ENCODE data around the gene GRIP1. TPM values are rescaled to one million over a fixed set of nuclear protein-coding genes. Genes with fewer than 3 reads are reported as not detected.

GRIP1 gene
- total RNA-seq, 4 donors from 2014 or later = 0.18 to 2.1 (median 0.34) TPM

DNA sequence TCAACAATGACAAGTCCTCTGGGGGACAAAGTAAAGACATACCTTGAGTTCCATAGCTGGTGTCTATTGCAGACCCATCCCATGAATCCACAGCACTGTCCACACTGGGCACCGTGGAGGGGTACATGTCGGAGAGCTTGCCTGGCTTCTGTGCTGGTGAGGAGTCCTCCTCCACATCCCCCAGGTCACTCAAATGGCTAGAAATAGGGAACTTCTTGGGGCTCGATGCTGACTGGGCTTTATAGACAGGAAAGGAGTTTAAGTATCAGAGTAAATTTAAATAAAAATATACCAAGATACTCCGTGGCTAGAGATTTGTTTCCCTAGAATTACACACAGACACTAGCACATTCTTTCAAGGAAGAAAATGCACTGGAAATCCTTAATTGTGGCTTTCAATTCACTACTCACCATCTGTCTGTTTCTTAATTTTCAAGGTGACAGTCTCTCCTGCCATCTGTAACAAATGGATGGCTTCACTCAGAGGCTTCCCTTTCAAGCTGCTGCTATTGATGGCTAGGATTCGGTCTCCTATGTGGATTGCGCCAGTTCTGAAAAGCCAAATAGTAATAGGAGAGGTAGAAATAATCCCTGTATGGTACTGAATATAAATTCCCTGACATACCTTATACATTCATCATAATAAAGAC, 286.5 kb downstream of the GRIP1 start:
- Histone ChIP-seq H3K4me3 (no peak overlapping the region), H3K36me3 (no peaks in the 10 kb centered on the region), H3K27me3 (no peaks in the 10 kb centered on the region), H3K9me3 (no peaks in the 10 kb centered on the region), H3K27ac (no peak overlapping the region), H3K4me1 (no peaks in the 10 kb centered on the region)
- in situ Hi-C loops (cut with MboI; ENCODE audit: low sequenced_read_pairs in 4 of 4) (no loop called here), intact Hi-C loops (cut with DNase I; ENCODE audit: low total_unique reads) (no loop called here)
- TF ChIP-seq, protein P1, sequence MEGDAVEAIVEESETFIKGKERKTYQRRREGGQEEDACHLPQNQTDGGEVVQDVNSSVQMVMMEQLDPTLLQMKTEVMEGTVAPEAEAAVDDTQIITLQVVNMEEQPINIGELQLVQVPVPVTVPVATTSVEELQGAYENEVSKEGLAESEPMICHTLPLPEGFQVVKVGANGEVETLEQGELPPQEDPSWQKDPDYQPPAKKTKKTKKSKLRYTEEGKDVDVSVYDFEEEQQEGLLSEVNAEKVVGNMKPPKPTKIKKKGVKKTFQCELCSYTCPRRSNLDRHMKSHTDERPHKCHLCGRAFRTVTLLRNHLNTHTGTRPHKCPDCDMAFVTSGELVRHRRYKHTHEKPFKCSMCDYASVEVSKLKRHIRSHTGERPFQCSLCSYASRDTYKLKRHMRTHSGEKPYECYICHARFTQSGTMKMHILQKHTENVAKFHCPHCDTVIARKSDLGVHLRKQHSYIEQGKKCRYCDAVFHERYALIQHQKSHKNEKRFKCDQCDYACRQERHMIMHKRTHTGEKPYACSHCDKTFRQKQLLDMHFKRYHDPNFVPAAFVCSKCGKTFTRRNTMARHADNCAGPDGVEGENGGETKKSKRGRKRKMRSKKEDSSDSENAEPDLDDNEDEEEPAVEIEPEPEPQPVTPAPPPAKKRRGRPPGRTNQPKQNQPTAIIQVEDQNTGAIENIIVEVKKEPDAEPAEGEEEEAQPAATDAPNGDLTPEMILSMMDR (IDR thresholded peaks at IDR 0.05 in 4 of 5, conservative IDR thresholded peaks at IDR 0.05 in 1 of 5) = no peak
- TF ChIP-seq POLR2A (IDR thresholded peaks at IDR 0.05) = no peak
- DNase-seq (no peak), ATAC-seq (no peak)

DNA sequence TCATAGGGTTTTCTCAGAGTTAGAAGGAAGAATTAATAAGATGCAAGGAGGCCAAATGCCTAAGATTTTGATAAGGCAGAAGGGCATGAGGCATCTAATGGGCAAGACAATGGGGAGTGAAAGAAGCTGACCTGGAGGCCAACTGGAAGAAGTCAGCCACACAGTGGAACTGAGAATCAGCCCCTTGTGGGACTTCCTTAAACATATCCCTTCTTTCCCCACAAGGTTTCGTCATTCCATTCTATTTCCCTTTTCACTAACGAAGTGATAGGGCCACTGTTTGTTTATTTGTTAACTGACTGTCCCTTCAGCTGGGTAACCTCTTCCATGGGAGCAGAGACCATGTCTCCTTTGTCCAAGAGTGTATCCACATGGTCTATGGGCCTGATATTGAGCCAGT, 290.4 kb downstream of the GRIP1 start:
- H3K27me3 ChIP-seq = no peaks in the 10 kb centered on the region
- in situ Hi-C loops (cut with MboI; ENCODE audit: low sequenced_read_pairs in 4 of 4) = no loop called here
- H3K4me3 ChIP-seq = no peak overlapping the region
- H3K27ac ChIP-seq = no peak overlapping the region
- H3K4me1 ChIP-seq = no peaks in the 10 kb centered on the region
- no peak for TF ChIP-seq POLR2A (IDR thresholded peaks at IDR 0.05)
- TF ChIP-seq, protein P1 (IDR thresholded peaks at IDR 0.05 in 4 of 5, conservative IDR thresholded peaks at IDR 0.05 in 1 of 5) = no peak
- no peak for DNase-seq
- intact Hi-C loops (cut with DNase I; ENCODE audit: low total_unique reads) = no loop called here
- no peaks in the 10 kb centered on the region for H3K9me3 ChIP-seq
- no peak for ATAC-seq
- H3K36me3 ChIP-seq = no peaks in the 10 kb centered on the region

DNA sequence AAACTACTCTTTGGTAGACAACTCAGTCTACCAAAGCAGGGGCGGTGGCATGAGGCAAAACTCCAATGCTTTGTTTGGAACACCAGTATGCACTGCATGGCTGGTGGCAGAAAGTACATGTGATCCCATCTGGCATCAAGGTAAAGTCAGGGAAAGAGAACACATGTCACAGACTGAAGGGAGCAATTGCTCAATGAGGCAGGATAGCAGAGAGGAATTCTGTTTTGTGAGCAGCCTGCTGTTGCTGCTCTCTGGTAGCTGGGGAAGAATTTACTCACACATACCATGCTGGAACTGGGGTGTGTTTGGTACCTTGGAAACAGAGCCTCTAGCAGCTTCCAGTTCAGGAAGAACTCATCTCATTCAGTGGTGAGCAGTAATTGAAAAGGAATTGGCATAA, 291.8 kb downstream of the GRIP1 start:
- no peak for TF ChIP-seq POLR2A (IDR thresholded peaks at IDR 0.05)
- TF ChIP-seq, protein P1 (IDR thresholded peaks at IDR 0.05 in 4 of 5, conservative IDR thresholded peaks at IDR 0.05 in 1 of 5) = no peak
- Histone ChIP-seq H3K9me3 (no peaks in the 10 kb centered on the region), H3K36me3 (no peaks in the 10 kb centered on the region), H3K4me3 (no peak overlapping the region), H3K27me3 (no peaks in the 10 kb centered on the region), H3K27ac (no peak overlapping the region), H3K4me1 (no peaks in the 10 kb centered on the region)
- intact Hi-C loops (cut with DNase I; ENCODE audit: low total_unique reads) = no loop called here
- in situ Hi-C loops (cut with MboI; ENCODE audit: low sequenced_read_pairs in 4 of 4) = no loop called here
- no peak for ATAC-seq
- no peak for DNase-seq

DNA sequence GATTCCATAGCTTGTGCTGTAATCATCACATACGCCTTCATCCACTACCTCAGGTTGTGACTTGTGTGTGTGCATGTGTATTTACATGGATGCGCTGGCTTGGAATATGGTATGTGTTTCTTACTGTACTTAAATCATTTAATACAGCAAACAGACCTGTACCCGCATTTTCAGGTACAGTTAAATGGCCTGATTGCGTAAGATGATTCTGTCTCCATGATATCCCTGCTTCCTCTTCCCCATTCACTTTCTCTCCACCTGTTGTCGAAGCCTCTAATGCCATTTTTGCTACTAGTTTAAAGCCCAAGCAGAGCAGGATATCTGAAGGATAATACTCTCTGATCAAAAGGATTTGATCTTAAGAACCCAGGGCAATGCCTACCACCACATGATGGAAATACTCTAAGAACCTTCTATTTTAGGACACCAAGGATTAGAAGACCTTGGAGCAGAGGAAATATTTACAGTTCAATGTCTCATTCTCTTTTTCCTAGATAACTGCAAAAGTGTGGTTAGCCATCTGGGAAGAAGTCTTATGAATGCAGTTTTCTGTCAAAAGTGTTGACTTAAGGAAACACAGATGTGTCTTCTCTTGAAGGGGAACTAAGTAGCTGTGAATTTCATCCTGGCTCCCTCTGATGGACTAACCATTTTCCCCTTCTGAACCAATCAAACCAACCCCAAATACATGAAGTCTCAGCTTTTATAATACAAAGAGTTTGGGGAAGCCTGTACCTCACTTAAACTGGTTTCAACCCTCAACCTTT, 297.9 kb downstream of the GRIP1 start:
- in situ Hi-C loops (cut with MboI; ENCODE audit: low sequenced_read_pairs in 4 of 4) (no loop called here), intact Hi-C loops (cut with DNase I; ENCODE audit: low total_unique reads) (no loop called here)
- TF ChIP-seq, protein P1 (IDR thresholded peaks at IDR 0.05 in 4 of 5, conservative IDR thresholded peaks at IDR 0.05 in 1 of 5) = no peak
- no peak for TF ChIP-seq POLR2A (IDR thresholded peaks at IDR 0.05)
- Histone ChIP-seq H3K4me3 (no peak overlapping the region), H3K9me3 (no peaks in the 10 kb centered on the region), H3K36me3 (no peaks in the 10 kb centered on the region), H3K4me1 (no peaks in the 10 kb centered on the region), H3K27ac (no peak overlapping the region), H3K27me3 (no peaks in the 10 kb centered on the region)
- no peak for ATAC-seq
- no peak for DNase-seq
